Testis (tissue), 3 donors: ENCODE measurements around the gene ELANE. TPM values are rescaled to one million over a fixed set of nuclear protein-coding genes. Genes with fewer than 3 reads are reported as not detected.
"Not testable (repeated sequence)": the region's sequence is repeated elsewhere in the genome, so short reads cannot be mapped to it uniquely, and the experiment has no call there.

Experiments
- DNase-seq: peaks from one replicate; pipeline ENCODE4 v3.0.0-alpha.2; 2019
- H3K27ac ChIP-seq, 2 donors: fragments of 200-600 bp; sonication (generic); one replicate each; pipeline ENCODE4 v1.5.1; 2019
- H3K27me3 ChIP-seq: fragments of 200-600 bp; sonication (generic); one replicate; pipeline ENCODE4 v1.5.1; 2019
- H3K36me3 ChIP-seq: fragments of 200-600 bp; sonication (generic); one replicate; pipeline ENCODE4 v1.5.1; 2017; ENCODE audit warnings: low read depth; ENCODE audit errors: missing control alignments
- H3K4me1 ChIP-seq: fragments of 200-600 bp; sonication (generic); one replicate; pipeline ENCODE4 v1.5.1; 2019
- H3K4me3 ChIP-seq, 2 donors: fragments of 200-600 bp; sonication (generic); one replicate each; pipeline ENCODE4 v1.5.1; 2017 to 2019
- H3K9me3 ChIP-seq: fragments of 200-600 bp; sonication (generic); one replicate; pipeline ENCODE4 v1.5.1; 2017
- POLR2A ChIP-seq: fragments of 450-650 bp; IDR thresholded peaks from one replicate; pipeline ENCODE4 v1.6.1; 2017; ENCODE audit warnings: antibody characterized with exemption, mild to moderate bottlenecking, moderate library complexity
- WGBS, 2 donors: methylation state at CpG; one replicate each; pipeline ENCODE4 v1.1.5; 2018; 5-methylcytosine and 5-hydroxymethylcytosine counted together
- intact Hi-C: fragments of 100-400 bp; cut with DNase I; formaldehyde crosslinking; loops from one replicate; pipeline ENCODE4 v1.15.1; 2023; ENCODE audit warnings: low total_unique reads
- polyA plus RNA-seq: library from polyadenylated mRNA; stranded (reverse); fragments of 350-450 nt; fragmentation: Illumina TruSeq; extraction: RNeasy Lipid Tissue Mini Kit (QIAGEN cat#74804); gene quantifications from one replicate; pipeline ENCODE4 v1.2.3, GENCODE V29; 2014; ENCODE audit warnings: low read depth, low replicate concordance; ENCODE audit not compliant: insufficient read depth
- total RNA-seq, 2 donors: library from RNA; depleted of rRNA; stranded (reverse); fragments of >200 nt; gene quantifications; one replicate each; pipeline ENCODE4 v1.2.3, GENCODE V29; 2016
- TF ChIP-seq, protein P1 (sequence below), 3 experiments: fragments of 450-650 bp in 2 of 3; fragments of 200-600 bp in 1 of 3; sonication (generic) in 1 of 3; IDR thresholded peaks; one replicate each; pipeline ENCODE4 v1.5.1; 2016 to 2019; ENCODE audit warnings: antibody characterized with exemption in 3 of 3, mild to moderate bottlenecking in 2 of 3, moderate library complexity in 1 of 3

ELANE gene
- total and polyA plus RNA-seq, 3 donors from 2014 or later, result 0.50 to 0.74 TPM; not detected in 1

DNA sequence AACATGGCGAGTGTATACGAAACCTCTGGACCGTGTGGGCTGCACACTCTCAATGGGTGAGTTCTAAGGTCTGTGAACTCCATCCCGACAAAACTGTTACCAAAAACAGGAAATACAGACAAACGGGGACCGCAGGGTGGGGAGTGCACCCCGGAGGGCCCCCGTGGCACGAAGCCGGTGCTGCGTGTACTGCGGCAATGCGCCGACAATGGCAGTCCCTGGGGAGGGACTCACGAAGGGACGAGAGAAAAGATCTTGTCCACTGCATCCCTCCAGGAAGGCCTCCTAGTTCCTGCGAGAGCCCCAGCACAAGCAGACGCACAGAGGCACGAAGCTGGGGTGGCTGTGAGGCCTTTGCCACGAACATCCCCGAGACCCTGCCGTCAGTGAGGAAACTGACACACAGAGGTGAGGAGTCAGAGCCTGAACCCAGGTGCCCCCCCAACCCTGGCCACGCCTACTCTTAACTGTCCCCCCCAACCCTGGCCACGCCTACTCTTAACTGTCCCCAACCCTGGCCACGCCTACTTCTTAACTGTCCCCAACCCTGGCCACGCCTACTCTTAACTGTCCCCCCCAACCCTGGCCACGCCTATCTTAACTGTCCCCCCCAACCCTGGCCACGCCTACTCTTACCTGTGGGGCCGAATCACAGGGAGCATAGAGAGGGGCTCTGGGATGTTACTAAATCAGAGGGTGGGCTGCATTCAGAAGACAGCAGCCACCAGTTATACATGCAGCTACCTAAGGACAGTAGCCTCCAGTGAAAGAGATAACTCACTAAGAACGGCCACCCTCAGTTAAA, 36.7 kb downstream of the ELANE start:
- Histone ChIP-seq H3K4me1 (peaks cover 4% of the 10 kb centered on the region), H3K27ac (no peak overlapping the region), H3K27me3 (no peaks in the 10 kb centered on the region), H3K36me3 (no peaks in the 10 kb centered on the region), H3K9me3 (no peaks in the 10 kb centered on the region), H3K4me3 (no peak overlapping the region)
- intact Hi-C loops, result no loop called here
- no peak for DNase-seq
- WGBS, 2 donors, result 92 to 94% methylated on average over 30 of the region's 30 CpGs
- TF ChIP-seq, protein P1, sequence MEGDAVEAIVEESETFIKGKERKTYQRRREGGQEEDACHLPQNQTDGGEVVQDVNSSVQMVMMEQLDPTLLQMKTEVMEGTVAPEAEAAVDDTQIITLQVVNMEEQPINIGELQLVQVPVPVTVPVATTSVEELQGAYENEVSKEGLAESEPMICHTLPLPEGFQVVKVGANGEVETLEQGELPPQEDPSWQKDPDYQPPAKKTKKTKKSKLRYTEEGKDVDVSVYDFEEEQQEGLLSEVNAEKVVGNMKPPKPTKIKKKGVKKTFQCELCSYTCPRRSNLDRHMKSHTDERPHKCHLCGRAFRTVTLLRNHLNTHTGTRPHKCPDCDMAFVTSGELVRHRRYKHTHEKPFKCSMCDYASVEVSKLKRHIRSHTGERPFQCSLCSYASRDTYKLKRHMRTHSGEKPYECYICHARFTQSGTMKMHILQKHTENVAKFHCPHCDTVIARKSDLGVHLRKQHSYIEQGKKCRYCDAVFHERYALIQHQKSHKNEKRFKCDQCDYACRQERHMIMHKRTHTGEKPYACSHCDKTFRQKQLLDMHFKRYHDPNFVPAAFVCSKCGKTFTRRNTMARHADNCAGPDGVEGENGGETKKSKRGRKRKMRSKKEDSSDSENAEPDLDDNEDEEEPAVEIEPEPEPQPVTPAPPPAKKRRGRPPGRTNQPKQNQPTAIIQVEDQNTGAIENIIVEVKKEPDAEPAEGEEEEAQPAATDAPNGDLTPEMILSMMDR (IDR thresholded peaks at IDR 0.05), result no peak
- TF ChIP-seq POLR2A, result no peak

DNA sequence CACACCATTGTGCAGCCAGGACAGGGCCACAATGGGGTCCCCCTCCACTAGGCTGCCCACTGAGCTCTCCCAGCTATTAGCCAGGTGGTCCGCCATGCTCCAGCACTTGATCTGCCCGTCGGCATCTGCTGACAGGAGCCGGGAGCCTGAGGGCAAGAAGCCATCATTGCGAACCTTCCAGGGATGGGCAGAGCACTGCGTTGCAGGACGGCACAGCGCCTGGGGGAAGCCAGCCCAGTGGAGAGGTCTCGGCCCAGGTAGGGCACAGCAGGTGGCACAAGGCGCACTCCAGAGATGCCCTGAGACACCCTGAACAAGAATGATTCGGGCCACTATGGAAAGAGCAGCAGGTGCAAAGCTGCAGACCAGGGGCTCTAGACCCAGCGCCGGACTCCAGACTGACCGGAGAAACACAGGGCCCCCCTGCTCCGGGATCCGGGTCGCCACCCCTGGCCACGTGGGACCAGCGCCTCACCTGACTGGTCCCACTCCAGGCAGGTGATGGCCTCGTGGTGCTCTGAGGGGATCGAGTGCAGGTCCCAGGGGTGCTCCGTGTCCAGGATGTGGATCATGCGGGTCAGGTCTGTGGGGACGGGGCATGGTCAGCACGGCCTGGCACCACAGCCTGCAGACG, 37.7 kb downstream of the ELANE start:
- H3K4me3 ChIP-seq, result no peak overlapping the region
- no peaks in the 10 kb centered on the region for H3K36me3 ChIP-seq
- H3K27ac ChIP-seq, result no peak overlapping the region
- peaks cover 4% of the 10 kb centered on the region for H3K4me1 ChIP-seq
- no peaks in the 10 kb centered on the region for H3K9me3 ChIP-seq
- intact Hi-C loops, result no loop called here
- TF ChIP-seq, protein P1 (IDR thresholded peaks at IDR 0.05), result no peak
- no peak for TF ChIP-seq POLR2A
- H3K27me3 ChIP-seq, result no peaks in the 10 kb centered on the region
- DNase-seq, result no peak
- 94% methylated on average over 11 to 19 of the region's 26 CpGs for WGBS, 2 donors

DNA sequence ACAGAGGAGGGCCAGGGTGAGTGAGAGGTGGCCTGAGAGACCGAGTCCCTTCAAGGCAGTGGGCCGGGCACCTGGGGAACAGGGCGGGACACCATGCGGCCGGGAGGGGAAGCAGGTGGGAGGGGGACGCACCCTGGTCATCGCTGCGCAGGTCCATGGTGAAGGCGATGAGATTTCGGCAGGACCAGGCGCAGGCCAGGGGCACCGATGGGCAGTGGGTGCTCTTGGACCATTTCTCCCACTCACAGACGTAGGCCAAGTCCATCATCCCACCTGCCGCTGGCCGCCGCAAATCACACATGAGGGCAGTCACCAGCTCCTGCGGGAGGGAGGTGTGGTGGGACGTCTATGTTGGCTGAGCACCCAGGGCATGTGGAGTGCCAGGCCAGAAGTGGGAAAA, 38.7 kb downstream of the ELANE start:
- Histone ChIP-seq H3K4me1 (peaks cover 4% of the 10 kb centered on the region), H3K36me3 (no peaks in the 10 kb centered on the region), H3K27ac (no peak overlapping the region), H3K9me3 (no peaks in the 10 kb centered on the region), H3K27me3 (no peaks in the 10 kb centered on the region), H3K4me3 (no peak overlapping the region)
- TF ChIP-seq, protein P1 (IDR thresholded peaks at IDR 0.05), result no peak
- TF ChIP-seq POLR2A, result no peak
- intact Hi-C loops, result no loop called here
- DNase-seq, result no peak
- WGBS, 2 donors, result 89 to 94% methylated on average over 18 of the region's 18 CpGs

DNA sequence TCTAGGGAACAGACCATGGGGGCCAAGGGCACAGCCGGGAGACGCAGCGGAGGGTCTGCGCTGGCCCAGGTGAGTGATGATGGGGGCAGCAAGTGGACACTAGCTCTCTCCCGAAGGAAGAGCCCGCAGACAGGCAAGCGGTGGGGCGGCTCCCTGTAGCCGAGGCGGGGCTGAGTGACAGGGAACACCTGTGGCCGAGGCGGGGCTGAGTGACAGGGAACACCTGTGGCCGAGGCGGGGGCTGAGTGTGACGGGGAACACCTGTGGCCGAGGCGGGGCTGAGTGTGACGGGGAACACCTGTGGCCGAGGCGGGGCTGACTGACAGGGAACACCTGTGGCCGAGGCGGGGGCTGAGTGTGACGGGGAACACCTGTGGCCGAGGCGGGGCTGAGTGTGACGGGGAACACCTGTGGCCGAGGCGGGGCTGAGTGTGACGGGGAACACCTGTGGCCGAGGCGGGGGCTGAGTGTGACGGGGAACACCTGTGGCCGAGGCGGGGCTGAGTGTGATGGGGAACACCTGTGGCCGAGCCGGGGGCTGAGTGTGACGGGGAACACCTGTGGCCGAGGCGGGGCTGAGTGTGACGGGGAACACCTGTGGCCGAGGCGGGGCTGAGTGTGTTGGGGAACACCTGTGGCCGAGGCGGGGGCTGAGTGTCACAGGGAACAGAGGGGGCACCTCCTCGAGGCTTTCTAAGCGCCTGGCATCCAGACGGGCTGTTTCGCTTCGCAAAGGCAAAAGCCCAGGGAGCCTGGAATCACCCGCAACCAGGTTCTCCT, 39.5 kb downstream of the ELANE start:
- not testable (repeated sequence) for H3K36me3 ChIP-seq, DNase-seq

More for the DNA sequence above, 39.5 kb downstream of the ELANE start:
- 78 to 85% methylated on average over 16 to 38 of the region's 50 CpGs for WGBS, 2 donors
- H3K9me3 ChIP-seq, H3K27me3 ChIP-seq, H3K4me1 ChIP-seq, intact Hi-C loops, H3K27ac ChIP-seq: not testable (repeated sequence)
- peak overlapping the region in 1 of 2 donors; percentile 81 for H3K4me3 ChIP-seq
